ENCODE measurements around the gene PPFIA3.
"Not testable (repeated sequence)": the region's sequence is repeated elsewhere in the genome, so short reads cannot be mapped to it uniquely, and the experiment has no call there.

Gene PPFIA3

GRCh38 chr19:49150106-49150943 is 31.0 kb downstream of the PPFIA3 start:
- DNase-seq, result peak; percentile 85

DNA sequence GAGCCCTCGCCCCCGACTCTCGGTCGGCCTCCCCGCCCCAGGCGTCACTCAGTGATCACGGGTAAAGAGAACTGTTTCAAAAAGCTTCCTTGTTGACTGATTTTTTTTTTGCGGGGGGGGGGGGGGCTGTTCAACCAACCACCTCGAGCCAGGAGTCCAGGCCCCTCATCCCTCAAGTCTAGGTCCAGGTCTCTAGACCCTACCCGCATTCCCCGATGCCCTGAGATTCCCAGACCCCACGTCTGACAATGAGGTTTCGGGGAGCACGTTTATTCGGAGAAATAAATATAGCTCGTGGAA is 31.6 kb downstream of the PPFIA3 start:
- no peak for DNase-seq

DNA sequence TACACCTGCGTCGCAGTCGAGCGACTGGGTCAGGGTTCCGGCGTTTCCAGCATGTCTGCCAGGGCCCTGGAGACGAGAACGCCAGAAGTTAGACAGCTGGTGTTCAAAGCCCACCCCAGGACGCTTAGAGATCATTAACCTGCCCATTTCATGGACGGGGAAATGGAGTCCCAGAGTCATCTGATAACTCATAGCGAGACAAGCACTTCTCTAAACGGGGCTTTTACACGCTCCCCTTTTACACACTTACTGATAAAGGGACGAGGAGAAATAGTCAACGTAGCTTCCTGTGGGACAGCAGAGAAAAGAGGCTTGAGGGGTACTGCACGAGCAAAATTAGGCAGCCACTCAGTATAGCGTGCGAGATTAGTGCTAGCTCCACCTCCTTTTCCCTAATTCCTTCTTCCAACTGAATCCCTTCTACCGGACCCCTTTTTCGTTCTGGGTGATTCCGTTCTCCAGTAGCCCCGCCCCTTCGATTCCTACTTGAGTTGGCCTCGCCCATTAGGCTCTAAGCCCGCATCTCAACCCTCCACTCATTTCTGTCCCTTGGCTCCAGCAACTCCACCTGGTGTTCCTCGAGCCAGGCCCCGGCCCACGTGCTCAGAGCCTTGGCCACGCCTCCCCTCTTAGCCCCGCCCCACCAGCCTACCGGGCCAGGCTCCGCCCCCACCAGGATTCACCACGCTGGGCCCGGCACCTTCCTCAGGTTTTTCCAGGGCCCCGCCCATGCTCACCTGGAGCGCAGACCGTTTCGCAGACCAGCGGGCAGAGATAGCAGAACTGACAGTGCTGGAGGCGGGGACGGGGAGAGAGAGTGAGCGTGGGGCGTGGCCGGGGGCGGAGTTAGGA is 32.1 kb downstream of the PPFIA3 start:
- DNase-seq, result no peak

GRCh38 chr19:49152119-49152550 is 32.8 kb downstream of the PPFIA3 start:
- DNase-seq, result no peak

- no peak for DNase-seq
Measured at GRCh38 chr19:49153167-49153809, 33.9 kb downstream of the PPFIA3 start.

GRCh38 chr19:49154279-49154678 is 34.9 kb downstream of the PPFIA3 start:
- DNase-seq, result no peak

DNA sequence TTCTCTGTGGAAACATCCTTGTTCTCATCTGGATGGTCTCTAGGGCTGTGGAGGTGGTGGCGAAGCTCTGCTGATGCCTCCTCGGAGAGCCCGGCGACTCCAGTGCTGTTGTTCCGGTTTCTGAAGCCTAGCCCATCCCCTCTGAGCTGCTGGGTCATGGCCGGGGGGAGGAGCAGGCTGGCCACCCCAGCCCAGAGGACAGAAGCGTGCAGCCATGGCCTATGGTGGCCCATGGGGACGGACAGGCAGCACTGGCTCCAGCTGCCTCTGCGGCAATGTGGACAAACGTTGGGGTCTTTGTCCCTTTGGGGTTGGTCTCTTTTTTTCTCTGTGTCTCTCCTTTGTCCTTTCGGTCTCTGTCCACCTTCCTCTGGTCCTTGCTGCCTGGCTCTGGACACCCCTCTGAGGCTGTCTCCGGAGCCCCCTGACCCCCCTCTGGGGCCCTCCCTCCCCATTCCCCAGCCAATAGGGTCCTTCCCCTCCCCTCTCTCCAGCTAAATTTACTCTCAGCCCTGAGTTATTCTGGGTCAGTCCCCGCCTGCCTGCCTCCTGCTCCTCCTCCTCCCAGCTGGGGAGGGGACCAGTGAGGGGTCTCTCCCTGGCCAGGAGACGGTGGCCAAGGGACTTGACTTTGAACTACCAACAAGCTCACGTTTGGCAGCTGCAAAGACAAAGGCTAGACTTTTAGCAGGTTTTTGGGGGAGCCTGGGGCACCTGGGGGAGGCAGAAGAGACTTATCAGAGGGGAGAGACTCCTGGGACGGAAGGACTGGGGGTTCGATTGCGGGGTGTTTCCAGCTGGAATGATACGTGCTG is 35.9 kb downstream of the PPFIA3 start, which contains the start of gene HRC:
TSS of gene HRC (minus strand) at position 392 of the 815 bp plus-strand sequence. CDS start at position 233, 159 bp downstream.
- DNase-seq, result no peak

DNA sequence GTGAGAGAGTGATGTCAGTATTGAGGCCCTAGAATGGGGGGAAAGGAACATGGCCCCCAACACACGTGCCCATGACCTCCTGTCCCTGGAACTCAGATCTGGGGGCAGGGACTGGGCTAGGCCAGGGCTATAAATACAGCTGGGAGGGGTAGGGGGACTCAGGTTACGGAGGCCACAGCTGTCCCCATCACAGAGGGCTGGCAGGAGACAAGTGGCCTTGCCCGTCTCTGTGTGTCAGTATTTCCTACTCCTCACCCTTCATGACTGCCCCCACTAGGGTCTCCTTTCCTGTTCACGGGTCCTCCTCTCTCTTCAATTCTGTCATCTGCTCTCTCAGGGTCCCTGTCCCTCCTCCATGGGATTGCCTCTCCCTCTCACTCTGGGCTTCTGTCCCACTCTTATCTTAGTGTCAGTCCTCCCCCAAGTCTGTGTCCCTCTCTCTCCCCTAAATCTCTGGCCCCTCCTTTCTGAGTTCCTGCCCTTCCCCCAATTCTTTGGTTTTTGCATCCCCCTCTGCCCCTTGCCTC is 36.5 kb downstream of the PPFIA3 start:
- no peak for DNase-seq

DNA sequence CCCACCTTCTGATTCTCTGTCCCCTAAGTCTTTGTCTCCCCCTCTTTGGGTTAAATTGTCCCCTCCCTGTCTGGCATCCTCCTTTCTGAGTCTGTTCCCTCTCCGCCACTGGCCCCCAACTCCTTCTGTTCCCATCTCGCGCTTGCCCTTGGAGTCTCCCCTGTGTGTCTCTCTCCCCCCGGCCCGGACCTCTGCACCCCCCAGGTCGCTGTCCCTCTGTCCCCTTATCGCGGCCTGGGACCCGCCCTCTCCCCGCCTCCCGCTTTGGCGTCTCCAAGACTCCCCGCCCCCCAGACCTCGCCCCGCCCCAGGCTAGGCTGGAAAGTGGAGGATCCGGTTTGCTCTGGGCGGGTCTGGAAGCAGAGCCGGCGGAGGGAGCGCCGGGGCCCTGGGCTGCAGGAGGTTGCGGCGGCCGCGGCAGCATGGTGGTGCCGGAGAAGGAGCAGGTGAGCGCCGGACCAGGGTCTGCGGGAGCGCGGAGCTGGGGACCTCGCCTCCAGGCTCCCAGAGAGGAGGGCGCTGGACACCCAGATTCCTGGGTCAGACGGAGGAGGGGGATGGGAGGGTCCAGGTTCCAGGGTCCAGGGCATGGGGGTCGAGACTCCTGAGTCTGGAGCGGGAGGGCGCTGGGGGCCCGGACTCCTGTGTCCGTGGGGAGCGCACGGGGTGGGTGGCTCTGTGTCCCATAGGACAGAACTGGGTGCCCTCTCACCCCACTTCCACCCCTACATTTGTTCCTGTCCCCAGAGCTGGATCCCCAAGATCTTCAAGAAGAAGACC is 38.3 kb downstream of the PPFIA3 start, which contains the start of gene TRPM4:
TSS of gene TRPM4 (plus strand) at position 348 of the 780 bp plus-strand sequence. CDS start at position 423, 75 bp downstream.
- peak; percentile 79 for DNase-seq

- DNase-seq, result no peak
Measured at GRCh38 chr19:49160450-49161189, 41.3 kb downstream of the PPFIA3 start.

GRCh38 chr19:49161987-49162386 is 42.6 kb downstream of the PPFIA3 start:
- no peak for DNase-seq

DNA sequence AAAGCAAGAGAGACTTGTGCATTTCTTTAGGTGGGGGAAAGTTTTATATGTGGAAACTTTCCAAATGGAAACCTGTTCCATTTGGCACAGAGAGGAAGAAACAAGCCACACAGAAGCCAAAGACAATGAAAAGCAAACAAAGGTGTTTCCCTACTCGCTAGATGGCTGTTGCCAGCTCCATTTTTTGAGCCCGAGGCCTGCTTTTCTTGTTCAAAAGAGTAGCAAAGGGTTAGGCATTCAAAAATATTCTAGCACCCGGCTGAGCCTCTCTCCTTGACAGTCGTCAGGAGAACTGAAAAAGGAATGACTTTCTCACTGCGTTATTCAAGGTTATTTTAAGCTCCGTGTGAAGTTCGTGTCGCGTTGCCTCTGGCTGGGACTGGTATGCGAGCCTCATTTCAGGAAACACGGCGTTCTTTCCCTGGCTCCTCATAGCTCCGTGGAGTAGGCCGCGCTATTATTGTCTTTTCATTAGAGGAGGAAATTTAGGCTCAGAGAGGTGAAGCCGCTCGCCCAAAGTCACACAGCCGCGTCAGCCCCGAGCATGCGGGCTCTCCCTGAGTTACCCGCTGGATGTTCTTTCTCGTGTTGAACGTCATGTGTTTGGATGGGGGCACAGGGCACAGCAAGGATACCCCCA is 45.9 kb downstream of the PPFIA3 start:
- no peak for DNase-seq

DNA sequence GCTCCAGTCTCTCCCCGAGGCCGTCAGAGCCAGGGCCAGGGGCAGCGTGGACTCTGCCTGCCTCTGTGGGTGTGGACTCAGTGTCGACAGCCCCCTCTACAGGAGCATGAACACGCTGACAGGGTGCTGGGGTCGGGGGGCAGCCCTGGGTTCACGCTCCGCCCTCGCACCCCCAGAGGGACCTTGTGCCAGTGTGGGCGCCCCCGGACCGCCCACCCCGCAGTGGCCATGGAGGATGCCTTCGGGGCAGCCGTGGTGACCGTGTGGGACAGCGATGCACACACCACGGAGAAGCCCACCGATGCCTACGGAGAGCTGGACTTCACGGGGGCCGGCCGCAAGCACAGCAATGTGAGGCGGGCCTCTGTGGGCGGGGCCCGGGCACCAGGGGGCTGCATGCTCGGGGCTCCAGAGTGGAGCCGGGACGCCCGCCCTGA is 46.5 kb downstream of the PPFIA3 start:
- DNase-seq, result no peak

DNA sequence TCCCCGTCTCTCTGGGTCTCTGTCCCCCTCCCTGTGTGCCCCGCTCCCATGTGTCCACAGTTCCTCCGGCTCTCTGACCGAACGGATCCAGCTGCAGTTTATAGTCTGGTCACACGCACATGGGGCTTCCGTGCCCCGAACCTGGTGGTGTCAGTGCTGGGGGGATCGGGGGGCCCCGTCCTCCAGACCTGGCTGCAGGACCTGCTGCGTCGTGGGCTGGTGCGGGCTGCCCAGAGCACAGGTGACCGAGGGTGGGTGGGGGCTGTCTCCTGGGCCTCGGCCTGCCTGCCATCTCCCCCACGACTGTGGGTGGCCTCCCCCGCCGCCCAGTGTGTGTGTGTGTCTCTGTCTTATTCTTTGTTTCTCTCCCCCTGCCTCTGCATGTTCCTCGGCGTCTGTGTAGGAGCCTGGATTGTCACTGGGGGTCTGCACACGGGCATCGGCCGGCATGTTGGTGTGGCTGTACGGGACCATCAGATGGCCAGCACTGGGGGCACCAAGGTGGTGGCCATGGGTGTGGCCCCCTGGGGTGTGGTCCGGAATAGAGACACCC is 48.6 kb downstream of the PPFIA3 start:
- no peak for DNase-seq

DNA sequence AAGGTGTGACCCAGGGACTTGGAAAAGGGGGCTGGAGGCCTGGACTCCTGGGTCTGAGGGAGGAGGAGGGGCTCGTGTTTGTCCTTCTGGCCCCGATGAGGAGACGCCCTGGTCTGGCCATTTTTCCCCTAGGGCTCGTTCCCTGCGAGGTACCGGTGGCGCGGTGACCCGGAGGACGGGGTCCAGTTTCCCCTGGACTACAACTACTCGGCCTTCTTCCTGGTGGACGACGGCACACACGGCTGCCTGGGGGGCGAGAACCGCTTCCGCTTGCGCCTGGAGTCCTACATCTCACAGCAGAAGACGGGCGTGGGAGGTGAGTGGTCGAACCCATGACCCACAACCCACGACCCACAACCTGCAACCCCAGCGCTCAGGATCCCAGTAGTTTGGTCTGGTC is 49.1 kb downstream of the PPFIA3 start:
- no peak for DNase-seq

DNA sequence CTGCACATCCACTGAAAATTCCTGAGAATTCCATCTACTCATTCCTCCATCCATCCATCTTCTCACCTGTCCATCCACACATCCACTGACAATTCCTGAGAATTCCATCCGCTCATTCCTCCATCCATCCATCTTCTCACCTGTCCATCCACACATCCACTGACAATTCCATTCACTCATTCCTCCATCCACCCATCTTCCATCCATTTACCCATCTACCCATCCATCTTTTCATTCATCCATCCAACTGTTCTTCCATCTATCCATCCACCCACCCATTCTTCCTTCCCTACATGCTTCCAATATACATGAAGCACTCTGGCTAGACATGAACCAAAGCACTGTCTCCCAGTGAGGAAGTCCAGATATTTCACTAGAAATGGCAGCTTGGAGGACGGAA is 53.9 kb downstream of the PPFIA3 start:
- DNase-seq, result no peak

- no peak for DNase-seq
Measured at GRCh38 chr19:49180659-49181058, 61.3 kb downstream of the PPFIA3 start.

DNA sequence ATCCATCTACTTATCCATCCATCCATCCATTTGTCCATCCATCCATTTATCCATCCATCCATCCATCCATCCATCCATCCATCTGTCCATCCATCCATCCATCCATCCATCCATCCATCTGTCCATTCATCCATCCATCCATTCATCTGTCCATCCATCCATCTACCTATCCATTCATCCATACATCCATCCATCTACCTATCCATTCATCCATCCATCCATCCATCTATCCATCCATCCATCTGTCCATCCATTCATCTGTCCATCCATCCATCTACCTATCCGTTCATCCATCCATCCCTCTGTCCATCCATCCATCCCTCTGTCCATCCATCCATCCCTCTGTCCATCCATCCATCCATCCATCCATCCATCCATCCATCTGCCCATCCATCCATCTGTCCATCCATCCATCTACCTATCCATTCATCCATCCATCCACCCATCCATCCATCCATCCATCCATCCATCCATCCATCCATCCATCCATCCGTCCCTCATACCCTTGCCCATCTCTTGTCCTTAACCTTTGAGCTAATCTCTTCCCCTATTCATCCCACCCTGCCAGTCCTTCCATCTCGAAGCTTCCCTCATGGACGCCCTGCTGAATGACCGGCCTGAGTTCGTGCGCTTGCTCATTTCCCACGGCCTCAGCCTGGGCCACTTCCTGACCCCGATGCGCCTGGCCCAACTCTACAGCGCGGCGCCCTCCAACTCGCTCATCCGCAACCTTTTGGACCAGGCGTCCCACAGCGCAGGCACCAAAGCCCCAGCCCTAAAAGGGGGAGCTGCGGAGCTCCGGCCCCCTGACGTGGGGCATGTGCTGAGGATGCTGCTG is 62.9 kb downstream of the PPFIA3 start:
- not testable (repeated sequence) for DNase-seq
